ENCODE data around the gene AXIN2.

DNA sequence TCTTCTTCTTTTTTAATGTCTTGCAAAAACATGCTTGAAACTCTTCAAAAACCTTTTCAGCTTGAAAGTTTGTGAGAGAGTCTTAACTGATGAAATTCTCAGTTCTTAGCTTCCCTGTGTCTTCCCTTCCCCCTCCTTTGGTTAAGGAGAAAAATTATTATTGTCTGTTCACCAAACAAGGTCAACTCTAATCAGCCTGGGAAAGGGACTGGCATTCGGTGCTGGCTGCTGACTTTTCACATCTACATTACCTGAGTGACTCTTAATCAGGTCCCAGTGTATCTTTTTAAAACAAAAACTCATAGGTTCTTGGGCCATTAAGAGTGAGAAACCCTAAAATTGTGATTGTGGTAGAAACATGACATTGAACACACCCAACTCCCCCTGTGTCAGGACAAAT, 39.1 kb upstream of the AXIN2 start:
- TF ChIP-seq POLR2A (IDR thresholded peaks at IDR 0.05), result no peak
- TF ChIP-seq, protein P1, sequence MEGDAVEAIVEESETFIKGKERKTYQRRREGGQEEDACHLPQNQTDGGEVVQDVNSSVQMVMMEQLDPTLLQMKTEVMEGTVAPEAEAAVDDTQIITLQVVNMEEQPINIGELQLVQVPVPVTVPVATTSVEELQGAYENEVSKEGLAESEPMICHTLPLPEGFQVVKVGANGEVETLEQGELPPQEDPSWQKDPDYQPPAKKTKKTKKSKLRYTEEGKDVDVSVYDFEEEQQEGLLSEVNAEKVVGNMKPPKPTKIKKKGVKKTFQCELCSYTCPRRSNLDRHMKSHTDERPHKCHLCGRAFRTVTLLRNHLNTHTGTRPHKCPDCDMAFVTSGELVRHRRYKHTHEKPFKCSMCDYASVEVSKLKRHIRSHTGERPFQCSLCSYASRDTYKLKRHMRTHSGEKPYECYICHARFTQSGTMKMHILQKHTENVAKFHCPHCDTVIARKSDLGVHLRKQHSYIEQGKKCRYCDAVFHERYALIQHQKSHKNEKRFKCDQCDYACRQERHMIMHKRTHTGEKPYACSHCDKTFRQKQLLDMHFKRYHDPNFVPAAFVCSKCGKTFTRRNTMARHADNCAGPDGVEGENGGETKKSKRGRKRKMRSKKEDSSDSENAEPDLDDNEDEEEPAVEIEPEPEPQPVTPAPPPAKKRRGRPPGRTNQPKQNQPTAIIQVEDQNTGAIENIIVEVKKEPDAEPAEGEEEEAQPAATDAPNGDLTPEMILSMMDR (IDR thresholded peaks at IDR 0.05), result no peak

All from testis (tissue), 2 donors.